GM23338 (cell line): Measurements from ENCODE around the gene ABHD15. TPM values are rescaled to one million over a fixed set of nuclear protein-coding genes. Genes with fewer than 3 reads are reported as not detected.

Experiments used
- ATAC-seq: fragments of 200-7000 bp; cut with Tn5 transposase; 3 replicates; pipeline ENCODE4 v1.9.1; 2020
- DNase-seq: peaks from one replicate; pipeline ENCODE4 v3.0.0-alpha.2; 2015; ENCODE audit warnings: low spot score
- H2AFZ ChIP-seq: fragments of 200-600 bp; sonication (generic); 2 replicates; pipeline ENCODE4 v1.8.0; 2016; ENCODE audit warnings: antibody characterized with exemption, mild to moderate bottlenecking, moderate library complexity
- H3F3A ChIP-seq: fragments of 200-600 bp; sonication (generic); replicated peaks from 2 replicates; pipeline ENCODE4 v1.8.0; 2017; ENCODE audit warnings: antibody characterized with exemption, mixed run types, low read depth
- H3K27ac ChIP-seq: fragments of 200-600 bp; sonication (generic); 2 replicates; pipeline ENCODE4 v1.6.1; 2016; ENCODE audit warnings: low read depth
- H3K27me3 ChIP-seq: fragments of 200-600 bp; sonication (generic); 2 replicates; pipeline ENCODE4 v1.8.0; 2016; ENCODE audit warnings: mild to moderate bottlenecking, mixed run types, moderate library complexity; ENCODE audit not compliant: insufficient read depth
- H3K36me3 ChIP-seq: fragments of 200-600 bp; sonication (generic); 2 replicates; pipeline ENCODE4 v1.8.0; 2016; ENCODE audit warnings: mild to moderate bottlenecking; ENCODE audit not compliant: insufficient read depth
- H3K4me1 ChIP-seq: fragments of 200-600 bp; sonication (generic); 2 replicates; pipeline ENCODE4 v1.8.0; 2016; ENCODE audit warnings: mild to moderate bottlenecking, moderate library complexity; ENCODE audit not compliant: insufficient read depth
- H3K4me2 ChIP-seq: fragments of 200-600 bp; sonication (generic); 2 replicates; pipeline ENCODE4 v1.7.1; 2017; ENCODE audit warnings: mixed run types
- H3K4me3 ChIP-seq: fragments of 200-600 bp; sonication (generic); 2 replicates; pipeline ENCODE4 v1.6.1; 2016; ENCODE audit warnings: mixed run types
- H3K79me2 ChIP-seq: fragments of 200-600 bp; sonication (generic); replicated peaks from 2 replicates; pipeline ENCODE4 v1.8.0; 2017; ENCODE audit warnings: mild to moderate bottlenecking; ENCODE audit not compliant: insufficient read depth
- H3K9me2 ChIP-seq: fragments of 200-600 bp; sonication (generic); 2 replicates; pipeline ENCODE4 v1.8.0; 2017; ENCODE audit not compliant: insufficient read depth
- H4K20me1 ChIP-seq: fragments of 200-600 bp; sonication (generic); replicated peaks from 2 replicates; pipeline ENCODE4 v1.8.0; 2017; ENCODE audit warnings: mild to moderate bottlenecking; ENCODE audit not compliant: insufficient read depth
- H3K27ac Mint-ChIP-seq: 2 replicates; pipeline ENCODE4 v1.8.0; 2020; ENCODE audit warnings: inconsistent platforms, mild to moderate bottlenecking, moderate library complexity, mixed read lengths
- H3K27me3 Mint-ChIP-seq: 3 replicates; pipeline ENCODE4 v1.8.0; 2022; ENCODE audit warnings: low read depth, mild to moderate bottlenecking, moderate library complexity, mixed read lengths, inconsistent platforms; ENCODE audit not compliant: insufficient read depth, poor library complexity
- H3K36me3 Mint-ChIP-seq: 3 replicates; pipeline ENCODE4 v1.8.0; 2021; ENCODE audit warnings: low read depth, mild to moderate bottlenecking, inconsistent platforms, moderate library complexity, mixed read lengths
- H3K4me1 Mint-ChIP-seq: 3 replicates; pipeline ENCODE4 v1.8.0; 2020; ENCODE audit warnings: mild to moderate bottlenecking, inconsistent platforms, mixed read lengths
- H3K4me3 Mint-ChIP-seq: 3 replicates; pipeline ENCODE4 v1.8.0; 2021; ENCODE audit warnings: moderate library complexity, mild to moderate bottlenecking, inconsistent platforms, mixed read lengths
- H3K9me3 Mint-ChIP-seq: 3 replicates; pipeline ENCODE4 v1.8.0; 2020; ENCODE audit warnings: moderate library complexity, mild to moderate bottlenecking, inconsistent platforms, mixed read lengths
- CREB1 ChIP-seq: fragments of 250-450 bp; sonication (Bioruptor Pico); IDR thresholded peaks from 2 replicates; pipeline ENCODE4 v1.5.0; 2020; ENCODE audit warnings: low read depth, mild to moderate bottlenecking, moderate library complexity
- CTCF ChIP-seq, 2 experiments: fragments of 200-600 bp in 1 of 2; sonication (generic) in 1 of 2; conservative IDR thresholded peaks; 2 replicates each; pipeline versions ENCODE4 v1.5.1 to v1.6.1; 2016 to 2017; ENCODE audit warnings: antibody characterized with exemption in 2 of 2, low read depth in 2 of 2, mild to moderate bottlenecking in 2 of 2, moderate library complexity in 1 of 2
- EZH2 ChIP-seq: fragments of 200-600 bp; sonication (generic); IDR thresholded peaks from one replicate; pipeline ENCODE4 v1.8.0; 2017; ENCODE audit warnings: antibody characterized with exemption, mild to moderate bottlenecking, low read depth; ENCODE audit not compliant: unreplicated experiment
- EZH2phosphoT487 ChIP-seq: fragments of 200-600 bp; sonication (generic); IDR thresholded peaks from one replicate; pipeline ENCODE4 v1.8.1; 2018; ENCODE audit warnings: antibody characterized with exemption; ENCODE audit not compliant: unreplicated experiment
- JUNB ChIP-seq: IDR thresholded peaks from one replicate; pipeline ENCODE4 v1.6.1; 2016; ENCODE audit warnings: antibody characterized with exemption; ENCODE audit not compliant: unreplicated experiment
- NANOG ChIP-seq: IDR thresholded peaks from 2 replicates; pipeline ENCODE4 v1.6.1; 2016; ENCODE audit warnings: antibody characterized with exemption, borderline replicate concordance
- POLR2AphosphoS5 ChIP-seq: IDR thresholded peaks from 2 replicates; pipeline ENCODE4 v1.6.1; 2016; ENCODE audit warnings: antibody characterized with exemption, low read depth
- STAT1 ChIP-seq: IDR thresholded peaks from one replicate; pipeline ENCODE4 v1.6.1; 2016; ENCODE audit warnings: antibody characterized with exemption; ENCODE audit not compliant: unreplicated experiment
- ZNF114 ChIP-seq: fragments of 250-450 bp; sonication (Bioruptor Pico); IDR thresholded peaks from 2 replicates; pipeline ENCODE4 v1.5.0; 2020; ENCODE audit warnings: mild to moderate bottlenecking, moderate library complexity
- ZNF331 ChIP-seq: fragments of 250-450 bp; sonication (Bioruptor Pico); IDR thresholded peaks from 2 replicates; pipeline ENCODE4 v1.5.0; 2020; ENCODE audit warnings: low read depth, mild to moderate bottlenecking, moderate library complexity
- ZNF462 ChIP-seq: fragments of 250-450 bp; sonication (Bioruptor Pico); IDR thresholded peaks from 2 replicates; pipeline ENCODE4 v1.5.0; 2020; ENCODE audit warnings: mild to moderate bottlenecking, moderate library complexity
- polyA plus RNA-seq: library from polyadenylated mRNA; unstranded; fragments of >200 nt; fragmentation: Nextera tagmentation; extraction: Ambion mirVana; gene quantifications from 2 replicates; pipeline ENCODE4 v1.2.1, GENCODE V29; 2016
- total RNA-seq: library from RNA; depleted of rRNA; stranded (reverse); fragments of >200 nt; shearing (Covaris generic); gene quantifications from 2 replicates; pipeline ENCODE4 v1.2.3, GENCODE V29; 2014
- TF ChIP-seq, protein P1 (sequence below): IDR thresholded peaks from 2 replicates; pipeline ENCODE4 v1.6.1; 2016; ENCODE audit warnings: antibody characterized with exemption
- TF ChIP-seq, protein P2 (sequence below): IDR thresholded peaks from one replicate; pipeline ENCODE4 v1.6.1; 2018; ENCODE audit warnings: antibody characterized with exemption; ENCODE audit not compliant: unreplicated experiment

The ABHD15 gene
- total and polyA plus RNA-seq, 2 experiments from 2014 or later: 0.27 to 2.5 TPM

- no peak overlapping the region for H3K4me3 ChIP-seq
- peaks cover 36% of the 10 kb centered on the region for H3K4me1 ChIP-seq
- H3K79me2 ChIP-seq: peaks cover 44% of the 10 kb centered on the region
Observed at GRCh38 chr17:29586676-29587469, 20.0 kb upstream of the ABHD15 start.

More at GRCh38 chr17:29586676-29587469, 20.0 kb upstream of the ABHD15 start:
- H3K9me2 ChIP-seq: no peaks in the 10 kb centered on the region
- no peak overlapping the region for H3K27ac ChIP-seq
- H3K4me3 Mint-ChIP-seq: no peak overlapping the region; the same call in 2 of the 3 replicates
- H3K9me3 Mint-ChIP-seq: no peaks in the 10 kb centered on the region
- no peak overlapping the region for H3K27ac Mint-ChIP-seq
- no peak overlapping the region for H2AFZ ChIP-seq
- peaks cover 27% of the 10 kb centered on the region for H3K27me3 Mint-ChIP-seq
- H3K4me2 ChIP-seq: 0 out of 2 replicates have a peak overlapping the region, but pooled peaks have one; percentile 99
- H3K36me3 ChIP-seq: no peaks in the 10 kb centered on the region
- DNase-seq: no peak
- peaks cover 17% of the 10 kb centered on the region for H4K20me1 ChIP-seq
- H3F3A ChIP-seq: peaks cover 9% of the 10 kb centered on the region; the same call in 1 of the 2 replicates
- peaks cover 18% of the 10 kb centered on the region for H3K36me3 Mint-ChIP-seq
- H3K4me1 Mint-ChIP-seq: peaks cover 45% of the 10 kb centered on the region
- no peak for TF ChIP-seq CREB1 (CRISPR knock-in tag)
- no peak for TF ChIP-seq ZNF331 (CRISPR knock-in tag)
- no peak for TF ChIP-seq NANOG
- TF ChIP-seq JUNB: no peak
- no peak for TF ChIP-seq ZNF462 (CRISPR knock-in tag)
- TF ChIP-seq STAT1: no peak
- no peak for TF ChIP-seq EZH2phosphoT487
- no peak for TF ChIP-seq CTCF (conservative IDR thresholded peaks at IDR 0.05; ENCODE audit: low read depth in 2 of 2)
- TF ChIP-seq POLR2AphosphoS5: no peak
- no peak for TF ChIP-seq EZH2
- no peak for TF ChIP-seq ZNF114 (CRISPR knock-in tag)
- TF ChIP-seq, protein P1, sequence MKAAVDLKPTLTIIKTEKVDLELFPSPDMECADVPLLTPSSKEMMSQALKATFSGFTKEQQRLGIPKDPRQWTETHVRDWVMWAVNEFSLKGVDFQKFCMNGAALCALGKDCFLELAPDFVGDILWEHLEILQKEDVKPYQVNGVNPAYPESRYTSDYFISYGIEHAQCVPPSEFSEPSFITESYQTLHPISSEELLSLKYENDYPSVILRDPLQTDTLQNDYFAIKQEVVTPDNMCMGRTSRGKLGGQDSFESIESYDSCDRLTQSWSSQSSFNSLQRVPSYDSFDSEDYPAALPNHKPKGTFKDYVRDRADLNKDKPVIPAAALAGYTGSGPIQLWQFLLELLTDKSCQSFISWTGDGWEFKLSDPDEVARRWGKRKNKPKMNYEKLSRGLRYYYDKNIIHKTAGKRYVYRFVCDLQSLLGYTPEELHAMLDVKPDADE: no peak
- TF ChIP-seq, protein P2, sequence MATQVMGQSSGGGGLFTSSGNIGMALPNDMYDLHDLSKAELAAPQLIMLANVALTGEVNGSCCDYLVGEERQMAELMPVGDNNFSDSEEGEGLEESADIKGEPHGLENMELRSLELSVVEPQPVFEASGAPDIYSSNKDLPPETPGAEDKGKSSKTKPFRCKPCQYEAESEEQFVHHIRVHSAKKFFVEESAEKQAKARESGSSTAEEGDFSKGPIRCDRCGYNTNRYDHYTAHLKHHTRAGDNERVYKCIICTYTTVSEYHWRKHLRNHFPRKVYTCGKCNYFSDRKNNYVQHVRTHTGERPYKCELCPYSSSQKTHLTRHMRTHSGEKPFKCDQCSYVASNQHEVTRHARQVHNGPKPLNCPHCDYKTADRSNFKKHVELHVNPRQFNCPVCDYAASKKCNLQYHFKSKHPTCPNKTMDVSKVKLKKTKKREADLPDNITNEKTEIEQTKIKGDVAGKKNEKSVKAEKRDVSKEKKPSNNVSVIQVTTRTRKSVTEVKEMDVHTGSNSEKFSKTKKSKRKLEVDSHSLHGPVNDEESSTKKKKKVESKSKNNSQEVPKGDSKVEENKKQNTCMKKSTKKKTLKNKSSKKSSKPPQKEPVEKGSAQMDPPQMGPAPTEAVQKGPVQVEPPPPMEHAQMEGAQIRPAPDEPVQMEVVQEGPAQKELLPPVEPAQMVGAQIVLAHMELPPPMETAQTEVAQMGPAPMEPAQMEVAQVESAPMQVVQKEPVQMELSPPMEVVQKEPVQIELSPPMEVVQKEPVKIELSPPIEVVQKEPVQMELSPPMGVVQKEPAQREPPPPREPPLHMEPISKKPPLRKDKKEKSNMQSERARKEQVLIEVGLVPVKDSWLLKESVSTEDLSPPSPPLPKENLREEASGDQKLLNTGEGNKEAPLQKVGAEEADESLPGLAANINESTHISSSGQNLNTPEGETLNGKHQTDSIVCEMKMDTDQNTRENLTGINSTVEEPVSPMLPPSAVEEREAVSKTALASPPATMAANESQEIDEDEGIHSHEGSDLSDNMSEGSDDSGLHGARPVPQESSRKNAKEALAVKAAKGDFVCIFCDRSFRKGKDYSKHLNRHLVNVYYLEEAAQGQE: no peak
- no peak for ATAC-seq
- H3K27me3 ChIP-seq: peaks cover 12% of the 10 kb centered on the region
